OCI-LY3 (cell line): Measurements from ENCODE around the gene LRBA.

Experiments used
- H2AFZ ChIP-seq: fragments of 200-600, 300-600 bp; shearing (Covaris generic); 2 replicates; pipeline ENCODE4 v1.6.0; 2014; ENCODE audit warnings: antibody characterized with exemption, low read depth, low read length
- H3K27ac ChIP-seq: fragments of 200-600, 300-600 bp; sonication (generic); 2 replicates; pipeline ENCODE4 v1.5.1; 2014; ENCODE audit warnings: mild to moderate bottlenecking, low read length, moderate library complexity, mixed read lengths
- H3K27me3 ChIP-seq: fragments of 200-600, 300-600 bp; sonication (generic); 2 replicates; pipeline ENCODE4 v1.6.1; 2014; ENCODE audit warnings: low read depth, low read length, mixed read lengths
- H3K36me3 ChIP-seq: fragments of 200-600, 300-600 bp; sonication (generic); replicated peaks from 2 replicates; pipeline ENCODE3; 2014; ENCODE audit warnings: low read depth, low read length, mixed read lengths
- H3K4me1 ChIP-seq: fragments of 300-600, 200-600 bp; sonication (generic); 2 replicates; pipeline ENCODE4 v1.6.1; 2014; ENCODE audit warnings: low read length, mixed read lengths
- H3K4me2 ChIP-seq: fragments of 200-600, 300-600 bp; sonication (generic); 2 replicates; pipeline ENCODE4 v1.6.1; 2014; ENCODE audit warnings: low read length, mixed read lengths
- H3K4me3 ChIP-seq: fragments of 300-600, 200-600 bp; sonication (generic); 2 replicates; pipeline ENCODE4 v1.5.1; 2014; ENCODE audit warnings: antibody characterized with exemption, mild to moderate bottlenecking, low read length, moderate library complexity
- H3K79me2 ChIP-seq: fragments of 300-600, 200-600 bp; shearing (Covaris generic); 2 replicates; pipeline ENCODE4 v1.6.1; 2014; ENCODE audit warnings: mild to moderate bottlenecking, low read length, mixed read lengths
- H3K9ac ChIP-seq: fragments of 300-600, 200-600 bp; shearing (Covaris generic); 2 replicates; pipeline ENCODE4 v1.6.0; 2014; ENCODE audit warnings: mild to moderate bottlenecking, low read length, moderate library complexity
- H3K9me3 ChIP-seq: fragments of 200-600, 300-600 bp; shearing (Covaris generic); 2 replicates; pipeline ENCODE4 v1.6.1; 2014; ENCODE audit warnings: low read length, mixed read lengths; ENCODE audit not compliant: insufficient read depth
- H4K20me1 ChIP-seq: fragments of 200-600, 300-600 bp; sonication (generic); 2 replicates; pipeline ENCODE4 v1.6.1; 2016; ENCODE audit warnings: low read length, mixed read lengths; ENCODE audit not compliant: insufficient read depth
- CTCF ChIP-seq: fragments of 200-600, 300-600 bp; sonication (generic); IDR thresholded peaks from 2 replicates; pipeline ENCODE4 v1.5.1; 2014; ENCODE audit warnings: antibody characterized with exemption, low read length, low read depth
- EZH2phosphoT487 ChIP-seq: fragments of 200-600 bp; shearing (Covaris generic); IDR thresholded peaks from 2 replicates; pipeline ENCODE4 v1.6.1; 2018; ENCODE audit warnings: antibody characterized with exemption, mixed run types, low read depth

LRBA gene

GRCh38 chr4:150215601-150216000 lies 799.5 kb downstream of the LRBA start:
- no peaks in the 10 kb centered on the region for H3K36me3 ChIP-seq
- TF ChIP-seq EZH2phosphoT487 = no peak
- no peak for TF ChIP-seq CTCF
- H3K79me2 ChIP-seq = no peaks in the 10 kb centered on the region
- peaks cover 12% of the 10 kb centered on the region for H3K4me1 ChIP-seq
- no peak overlapping the region for H3K9ac ChIP-seq
- H3K4me3 ChIP-seq = no peak overlapping the region
- H3K27ac ChIP-seq = no peak overlapping the region
- no peaks in the 10 kb centered on the region for H4K20me1 ChIP-seq
- no peaks in the 10 kb centered on the region for H3K9me3 ChIP-seq
- no peak overlapping the region for H3K4me2 ChIP-seq
- no peaks in the 10 kb centered on the region for H3K27me3 ChIP-seq
- H2AFZ ChIP-seq = no peak overlapping the region
